HEK293T (cell line): Measurements from ENCODE around the gene SNTB2.

ENCODE experiments used
- BHLHE40 ChIP-seq: fragments of 450-650 bp; IDR thresholded peaks from 2 replicates; pipeline ENCODE4 v1.6.1; 2016; ENCODE audit warnings: mild to moderate bottlenecking, moderate library complexity, borderline replicate concordance
- ELF4 ChIP-seq: fragments of 450-650 bp; IDR thresholded peaks from 2 replicates; pipeline ENCODE4 v1.6.1; 2017; ENCODE audit warnings: antibody characterized with exemption

DNA sequence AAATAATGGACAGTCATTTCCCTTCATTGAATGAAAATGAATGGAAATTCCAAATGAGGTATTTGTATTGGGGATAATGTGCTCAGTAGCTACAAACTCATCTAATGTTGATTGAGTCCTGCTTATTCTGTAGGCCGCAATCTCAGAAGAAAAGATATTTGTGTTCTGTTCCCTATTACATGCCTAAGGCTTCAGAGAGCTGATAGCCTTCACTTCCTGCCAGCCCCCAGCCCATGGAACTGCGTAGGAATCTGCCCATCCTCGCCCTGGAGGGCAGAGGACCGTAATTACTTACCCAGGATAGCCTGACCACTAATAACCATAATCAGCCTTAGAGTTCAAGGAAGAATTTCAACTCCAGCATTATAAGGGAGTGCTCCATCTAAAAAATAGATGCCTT, 17.9 kb upstream of the SNTB2 start:
- no peak for TF ChIP-seq ELF4
- TF ChIP-seq BHLHE40, result no peak
